ENCODE data around the gene HAUS7. TPM values are rescaled to one million over a fixed set of nuclear protein-coding genes. Genes with fewer than 3 reads are reported as not detected.

Gene HAUS7
- total RNA-seq, 1 donor from 2014 or later: 31.3 TPM

DNA sequence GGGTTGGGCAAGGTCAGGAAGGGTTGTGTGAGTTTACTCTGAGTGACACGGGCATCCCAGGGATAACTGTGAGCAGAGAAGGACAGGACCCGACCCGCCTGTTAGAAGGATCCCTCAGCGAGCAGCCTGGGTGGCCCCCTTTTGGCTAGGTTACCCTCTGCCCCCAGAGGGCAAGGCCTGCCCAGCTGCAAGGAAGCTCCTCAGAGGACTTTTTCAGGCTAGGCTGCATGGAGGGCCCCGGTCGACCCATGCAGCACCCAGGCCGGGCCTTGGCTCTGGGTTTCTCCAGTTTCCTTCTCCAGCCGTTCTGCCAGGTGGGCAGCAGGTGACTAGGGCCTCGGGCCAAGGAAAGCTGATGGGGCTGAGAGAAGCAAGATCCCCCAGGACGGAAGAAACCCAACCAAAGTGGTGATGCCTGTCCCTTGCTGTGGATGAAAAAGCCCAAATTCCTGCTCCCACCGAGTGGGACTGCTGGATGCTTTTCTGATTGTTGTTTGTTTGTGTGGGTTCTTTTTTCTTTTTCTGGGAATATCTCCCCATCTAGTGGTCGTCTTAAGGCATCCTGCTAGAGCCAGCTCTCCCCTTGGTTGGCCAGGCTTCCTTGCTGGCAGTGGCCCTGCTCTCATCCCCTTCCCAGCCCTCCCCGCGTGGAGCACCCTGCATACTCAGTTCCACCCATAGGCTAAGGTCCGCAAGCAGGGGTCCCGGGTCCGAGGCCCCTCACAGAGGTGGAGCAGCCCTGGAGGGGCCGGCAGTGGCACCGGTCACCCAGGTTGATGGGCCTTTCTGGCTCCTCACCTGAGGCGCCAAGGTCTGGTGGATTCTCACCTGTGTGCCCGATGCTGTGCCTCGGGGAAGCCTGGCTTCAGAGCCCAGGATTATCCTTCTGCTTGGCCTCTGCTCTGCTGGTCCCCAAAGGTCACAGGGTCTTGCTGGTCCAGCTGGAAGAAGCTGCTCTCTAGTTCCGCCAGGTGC lies 57.3 kb downstream of the HAUS7 start:
- Mint-ChIP-seq H3K27me3 (ENCODE audit: low read depth) (peaks cover 6% of the 10 kb centered on the region), H3K9me3 (ENCODE audit: low read depth) (peaks cover 11% of the 10 kb centered on the region), H3K27ac (ENCODE audit: unreplicated experiment) (no peak overlapping the region), H3K4me3 (ENCODE audit: unreplicated experiment) (no peak overlapping the region), H3K36me3 (ENCODE audit: low read depth) (no peaks in the 10 kb centered on the region), H3K4me1 (ENCODE audit: low read depth) (peaks cover 3% of the 10 kb centered on the region)
- DNase-seq (ENCODE audit: low spot score): peak; percentile 85
- TF ChIP-seq CTCF (IDR thresholded peaks at IDR 0.05): peak; percentile 52

DNA sequence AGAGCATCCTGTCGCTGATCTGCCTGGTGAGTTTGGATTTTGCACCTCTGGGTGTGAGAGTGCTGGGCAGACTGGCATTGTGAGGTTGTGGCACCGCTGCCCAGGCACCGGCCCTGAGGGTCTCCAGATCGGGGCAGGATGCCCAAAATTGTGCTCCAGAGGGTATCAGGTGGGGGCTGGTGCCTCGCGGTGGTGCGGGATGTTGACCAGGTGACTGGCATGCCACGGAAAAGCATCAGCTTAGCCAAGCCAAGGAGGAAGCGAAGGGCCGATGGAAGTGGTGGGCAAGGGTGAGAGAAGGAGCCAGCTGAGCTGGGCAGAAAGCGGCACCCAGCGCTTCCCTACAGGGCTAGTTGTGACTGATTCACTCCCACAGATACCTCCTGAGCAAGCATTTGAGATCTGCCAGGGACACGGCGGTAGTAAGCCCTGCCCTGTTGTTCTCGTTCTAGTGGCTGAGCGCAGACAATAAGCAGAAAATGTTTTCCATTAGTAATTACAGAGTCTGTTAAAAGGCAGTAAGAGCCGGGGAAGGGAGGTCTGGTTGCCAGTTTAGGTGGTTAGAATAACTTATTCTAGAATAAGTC lies 58.3 kb downstream of the HAUS7 start:
- Mint-ChIP-seq H3K36me3 (ENCODE audit: low read depth) (no peaks in the 10 kb centered on the region), H3K27ac (ENCODE audit: unreplicated experiment) (no peak overlapping the region), H3K4me3 (ENCODE audit: unreplicated experiment) (peak overlapping the region; percentile 53), H3K4me1 (ENCODE audit: low read depth) (peaks cover 3% of the 10 kb centered on the region), H3K27me3 (ENCODE audit: low read depth) (peaks cover 8% of the 10 kb centered on the region), H3K9me3 (ENCODE audit: low read depth) (peaks cover 11% of the 10 kb centered on the region)
- TF ChIP-seq CTCF (IDR thresholded peaks at IDR 0.05): no peak
- peak; percentile 86 for DNase-seq (ENCODE audit: low spot score)

DNA sequence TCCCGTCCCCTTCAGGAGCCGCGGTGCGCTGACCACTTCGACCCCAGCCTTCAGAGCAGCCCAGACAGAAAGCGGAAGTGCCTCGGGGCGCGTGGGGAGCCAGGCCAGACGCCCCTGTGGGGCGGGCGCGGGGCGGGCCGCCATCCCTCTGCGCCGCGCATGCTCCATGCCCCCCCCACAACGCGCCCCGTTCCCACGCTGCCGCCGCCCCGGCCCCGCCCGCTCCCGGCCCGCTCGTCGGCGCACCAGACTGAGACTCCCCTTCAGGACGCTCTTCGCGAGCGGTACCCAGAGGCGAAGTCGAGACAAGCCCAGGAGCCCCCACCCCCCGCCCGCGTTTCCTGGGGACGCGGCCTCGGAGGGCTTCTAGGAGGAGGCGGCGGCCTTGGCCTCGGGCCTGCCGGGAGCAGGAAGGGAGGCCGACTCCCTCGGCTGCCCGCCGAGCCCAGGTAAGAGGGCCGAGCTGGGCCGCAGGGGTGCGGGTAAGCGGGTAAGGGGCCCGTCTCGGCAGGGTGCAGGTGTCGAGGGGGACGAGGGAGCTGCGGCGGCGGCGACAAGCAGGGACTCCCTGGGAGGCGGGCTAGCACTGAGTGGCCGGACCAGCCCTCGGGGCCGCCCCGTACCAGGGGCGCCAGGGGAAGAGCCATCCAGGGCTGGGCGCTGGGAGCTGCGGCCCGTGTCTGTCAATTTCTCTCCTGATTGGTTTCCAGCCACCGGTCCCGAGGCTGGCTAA lies 59.0 kb downstream of the HAUS7 start, which contains the start of gene ZFP92:
TSS of gene ZFP92 (plus strand) at position 218 of the 733 bp plus-strand sequence. CDS start 6,851 bp downstream, outside the sequence.
- no peak for TF ChIP-seq CTCF (IDR thresholded peaks at IDR 0.05)
- Mint-ChIP-seq H3K27me3 (ENCODE audit: low read depth) (peaks cover 8% of the 10 kb centered on the region), H3K27ac (ENCODE audit: unreplicated experiment) (no peak within 1 kb of the TSS), H3K4me3 (ENCODE audit: unreplicated experiment) (peak within 1 kb of the TSS; percentile 56), H3K4me1 (ENCODE audit: low read depth) (peaks cover 3% of the 10 kb centered on the region), H3K9me3 (ENCODE audit: low read depth) (peaks cover 8% of the 10 kb centered on the region), H3K36me3 (ENCODE audit: low read depth) (no peaks in the 10 kb centered on the region)
- peak; percentile 88 for DNase-seq (ENCODE audit: low spot score)

DNA sequence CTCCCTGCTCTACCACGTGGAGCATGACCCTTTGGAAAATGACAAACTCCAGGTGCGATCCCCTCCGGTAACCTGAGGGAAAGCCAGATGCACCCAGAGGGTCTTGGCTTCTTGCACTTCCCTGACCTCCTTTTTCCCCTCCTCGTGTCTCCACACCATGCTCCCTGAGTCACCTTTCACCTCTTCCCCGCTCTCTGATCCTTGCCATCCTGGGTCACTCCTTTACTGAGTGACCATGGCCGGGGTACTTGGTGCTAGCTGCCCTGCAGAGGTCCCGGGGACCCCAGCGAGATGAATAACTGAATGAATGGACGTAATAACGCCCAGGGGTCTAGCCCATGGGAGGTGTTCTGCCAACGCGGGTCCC lies 59.5 kb downstream of the HAUS7 start:
- peaks cover 8% of the 10 kb centered on the region for H3K27me3 Mint-ChIP-seq (ENCODE audit: low read depth)
- no peak for TF ChIP-seq CTCF (IDR thresholded peaks at IDR 0.05)
- H3K9me3 Mint-ChIP-seq (ENCODE audit: low read depth): peaks cover 6% of the 10 kb centered on the region
- H3K4me1 Mint-ChIP-seq (ENCODE audit: low read depth): peaks cover 3% of the 10 kb centered on the region
- H3K36me3 Mint-ChIP-seq (ENCODE audit: low read depth): no peaks in the 10 kb centered on the region
- H3K27ac Mint-ChIP-seq (ENCODE audit: unreplicated experiment): no peak overlapping the region
- peak overlapping the region; percentile 56 for H3K4me3 Mint-ChIP-seq (ENCODE audit: unreplicated experiment)
- no peak for DNase-seq (ENCODE audit: low spot score)

DNA sequence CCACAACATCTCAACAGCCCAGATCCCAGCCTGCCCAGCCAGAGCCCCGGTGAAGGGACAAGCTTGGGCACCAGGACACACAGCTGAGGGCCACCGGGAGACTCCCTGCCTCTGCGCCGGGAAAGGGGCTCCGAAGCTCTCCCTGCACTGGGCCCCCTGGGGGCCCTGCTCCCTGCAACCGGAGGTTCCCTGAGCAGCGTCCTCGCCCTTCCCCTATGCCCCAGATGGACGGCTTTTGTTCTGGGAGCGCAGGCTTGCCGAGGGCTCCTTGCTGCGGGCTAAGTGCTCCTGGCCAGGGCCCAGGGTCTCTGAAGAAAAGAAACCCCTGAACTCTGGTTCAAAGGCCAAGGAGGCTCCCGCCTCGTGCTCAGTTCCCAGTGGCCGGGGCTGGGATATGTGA lies 60.0 kb downstream of the HAUS7 start:
- Mint-ChIP-seq H3K27ac (ENCODE audit: unreplicated experiment) (no peak overlapping the region), H3K4me1 (ENCODE audit: low read depth) (peaks cover 3% of the 10 kb centered on the region), H3K36me3 (ENCODE audit: low read depth) (no peaks in the 10 kb centered on the region), H3K9me3 (ENCODE audit: low read depth) (peaks cover 2% of the 10 kb centered on the region), H3K27me3 (ENCODE audit: low read depth) (peaks cover 5% of the 10 kb centered on the region), H3K4me3 (ENCODE audit: unreplicated experiment) (no peak overlapping the region)
- peak; percentile 72 for DNase-seq (ENCODE audit: low spot score)
- TF ChIP-seq CTCF (IDR thresholded peaks at IDR 0.05): no peak
